Fibroblast of gingiva (primary cell): ENCODE data around the gene CBFA2T3.

Source experiments
- DNase-seq: peaks from one replicate; pipeline ENCODE4 v3.0.0-alpha.2; 2011; ENCODE audit warnings: low read depth

The CBFA2T3 gene

GRCh38 chr16:88976366-88977017 is 515 bp downstream of the CBFA2T3 start:
- DNase-seq = no peak

GRCh38 chr16:88975511-88976061 is 1.4 kb downstream of the CBFA2T3 start:
- no peak for DNase-seq

GRCh38 chr16:88974916-88975215 is 2.1 kb downstream of the CBFA2T3 start:
- no peak for DNase-seq

- no peak for DNase-seq
Measured at GRCh38 chr16:88974080-88974915, 2.7 kb downstream of the CBFA2T3 start.

- DNase-seq = no peak
Measured at GRCh38 chr16:88973415-88974050, 3.5 kb downstream of the CBFA2T3 start.

- DNase-seq = no peak
Measured at GRCh38 chr16:88973007-88973410, 4.0 kb downstream of the CBFA2T3 start.

GRCh38 chr16:88972349-88972748 is 4.7 kb downstream of the CBFA2T3 start:
- DNase-seq = no peak

GRCh38 chr16:88971371-88972097 is 5.5 kb downstream of the CBFA2T3 start:
- DNase-seq = no peak

GRCh38 chr16:88970539-88971065 is 6.4 kb downstream of the CBFA2T3 start:
- DNase-seq = no peak

GRCh38 chr16:88970050-88970449 is 7.0 kb downstream of the CBFA2T3 start:
- no peak for DNase-seq

- no peak for DNase-seq
Measured at GRCh38 chr16:88969361-88969831, 7.6 kb downstream of the CBFA2T3 start.

GRCh38 chr16:88968589-88969280 is 8.3 kb downstream of the CBFA2T3 start:
- no peak for DNase-seq

- DNase-seq = no peak
Measured at GRCh38 chr16:88967830-88968588, 9.0 kb downstream of the CBFA2T3 start.

- no peak for DNase-seq
Measured at GRCh38 chr16:88966986-88967829, 9.8 kb downstream of the CBFA2T3 start.

GRCh38 chr16:88965826-88966480 is 11.1 kb downstream of the CBFA2T3 start:
- no peak for DNase-seq

- DNase-seq = no peak
Measured at GRCh38 chr16:88965411-88965810, 11.6 kb downstream of the CBFA2T3 start.

- DNase-seq = no peak
Measured at GRCh38 chr16:88964636-88965035, 12.4 kb downstream of the CBFA2T3 start.

- no peak for DNase-seq
Measured at GRCh38 chr16:88963583-88963982, 13.4 kb downstream of the CBFA2T3 start.
